ENCODE measurements around the gene EGLN2.
"Not testable (repeated sequence)": the region's sequence is repeated elsewhere in the genome, so short reads cannot be mapped to it uniquely, and the experiment has no call there.

EGLN2 gene

DNA sequence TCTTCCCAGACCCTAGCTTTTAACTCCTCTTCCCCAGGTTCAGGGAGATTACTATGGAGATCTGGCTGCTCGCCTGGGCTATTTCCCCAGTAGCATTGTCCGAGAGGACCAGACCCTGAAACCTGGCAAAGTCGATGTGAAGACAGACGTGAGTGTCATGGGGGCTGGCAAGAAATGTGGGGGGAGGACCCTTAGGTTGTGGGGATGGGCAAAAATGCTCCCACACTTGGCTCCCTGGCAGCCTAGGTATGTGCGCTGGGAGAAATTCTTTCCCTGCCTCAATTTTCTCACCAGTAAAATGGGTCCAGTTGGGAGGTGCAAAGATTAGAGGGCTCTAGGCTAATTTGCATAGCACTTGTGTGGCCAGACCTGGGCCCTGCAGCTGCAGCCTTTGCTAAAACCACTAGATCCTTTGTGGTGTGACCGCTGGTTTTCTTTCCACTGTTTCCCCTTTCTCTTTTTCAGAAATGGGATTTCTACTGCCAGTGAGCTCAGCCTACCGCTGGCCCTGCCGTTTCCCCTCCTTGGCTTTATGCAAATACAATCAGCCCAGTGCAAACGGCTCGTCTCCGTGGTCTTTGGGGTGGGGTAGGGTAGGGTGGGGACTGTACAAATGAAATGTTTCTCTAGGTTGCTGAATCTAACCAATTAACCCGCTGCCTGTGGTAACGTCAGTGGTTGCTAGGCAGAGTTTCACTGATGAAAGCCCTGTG is 21.9 kb upstream of the EGLN2 start:
- peak; percentile 95 for DNase-seq (ENCODE audit: low spot score)

GRCh38 chr19:40777645-40777936 is 21.4 kb upstream of the EGLN2 start:
- no peak for DNase-seq (ENCODE audit: low spot score)

GRCh38 chr19:40777937-40778705 is 20.9 kb upstream of the EGLN2 start, which contains the start of gene RAB4B:
TSS of gene RAB4B (plus strand) at chr19:40778247. CDS start at chr19:40778376, 129 bp downstream.
- peak; percentile 100 for DNase-seq (ENCODE audit: low spot score)

- no peak for DNase-seq (ENCODE audit: low spot score)
Observed at GRCh38 chr19:40778706-40779284, 20.2 kb upstream of the EGLN2 start.

DNA sequence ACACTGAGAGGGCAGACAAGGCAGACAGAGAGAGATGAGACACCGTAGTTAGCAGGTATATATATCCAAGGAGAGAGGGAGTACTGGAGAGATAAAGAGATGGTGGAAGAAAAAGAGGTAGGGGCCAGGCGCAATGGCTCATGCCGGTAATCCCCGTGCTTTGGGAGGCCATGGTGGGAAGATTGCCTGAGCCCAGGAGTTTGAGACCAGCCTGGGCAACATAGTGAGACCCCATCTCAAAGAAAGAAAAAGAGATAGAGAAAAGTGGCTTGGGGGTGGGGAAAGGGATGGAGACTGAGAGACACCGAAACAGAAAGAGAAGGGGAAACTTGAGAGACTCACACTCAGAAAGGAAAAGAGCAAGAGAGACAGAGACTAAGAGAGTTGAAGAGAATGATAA is 18.4 kb upstream of the EGLN2 start:
- DNase-seq (ENCODE audit: low spot score) = no peak

- DNase-seq (ENCODE audit: low spot score) = no peak
Observed at GRCh38 chr19:40781140-40781539, 17.9 kb upstream of the EGLN2 start.

GRCh38 chr19:40783711-40784110 is 15.3 kb upstream of the EGLN2 start:
- DNase-seq (ENCODE audit: low spot score) = no peak

DNA sequence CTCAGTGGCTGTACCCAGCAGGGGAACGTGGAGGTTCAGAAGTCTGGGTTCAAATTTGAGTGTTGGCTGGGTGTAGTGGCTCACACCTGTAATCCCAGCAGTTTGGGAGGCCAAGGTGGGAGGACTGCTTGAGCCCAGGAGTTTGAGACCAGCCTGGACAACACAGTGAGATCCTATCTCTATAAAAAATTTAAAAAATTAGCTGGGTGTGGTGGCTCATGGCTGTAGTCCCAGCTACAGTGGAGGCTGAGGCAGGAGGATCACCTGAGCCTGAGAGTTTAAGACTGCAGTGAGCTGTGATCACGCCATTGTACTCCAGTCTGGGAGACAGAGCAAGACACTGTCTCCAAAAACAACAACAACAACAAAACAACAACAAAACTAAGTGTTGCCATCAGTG is 14.8 kb upstream of the EGLN2 start:
- not testable (repeated sequence) for DNase-seq (ENCODE audit: low spot score)

DNA sequence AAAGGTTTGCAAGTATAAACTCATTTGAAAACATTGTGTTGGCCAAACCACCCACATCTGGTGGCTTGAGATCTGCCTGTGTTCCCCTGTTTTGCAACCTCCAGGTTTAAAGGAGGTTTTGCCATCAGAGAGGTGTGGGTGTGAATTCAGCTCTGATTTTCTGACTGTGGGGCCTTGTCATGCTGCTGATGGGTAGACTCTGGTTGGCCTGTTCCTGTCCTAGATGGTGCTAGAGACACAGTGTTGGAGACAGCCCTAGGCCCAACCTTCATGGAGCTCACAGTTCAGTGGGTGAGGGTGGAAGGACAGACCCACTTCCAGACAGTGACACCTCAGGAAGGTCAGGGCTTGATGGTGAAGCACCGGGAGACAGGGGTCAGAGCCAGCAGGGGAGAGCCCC is 13.5 kb upstream of the EGLN2 start:
- DNase-seq (ENCODE audit: low spot score) = no peak

DNA sequence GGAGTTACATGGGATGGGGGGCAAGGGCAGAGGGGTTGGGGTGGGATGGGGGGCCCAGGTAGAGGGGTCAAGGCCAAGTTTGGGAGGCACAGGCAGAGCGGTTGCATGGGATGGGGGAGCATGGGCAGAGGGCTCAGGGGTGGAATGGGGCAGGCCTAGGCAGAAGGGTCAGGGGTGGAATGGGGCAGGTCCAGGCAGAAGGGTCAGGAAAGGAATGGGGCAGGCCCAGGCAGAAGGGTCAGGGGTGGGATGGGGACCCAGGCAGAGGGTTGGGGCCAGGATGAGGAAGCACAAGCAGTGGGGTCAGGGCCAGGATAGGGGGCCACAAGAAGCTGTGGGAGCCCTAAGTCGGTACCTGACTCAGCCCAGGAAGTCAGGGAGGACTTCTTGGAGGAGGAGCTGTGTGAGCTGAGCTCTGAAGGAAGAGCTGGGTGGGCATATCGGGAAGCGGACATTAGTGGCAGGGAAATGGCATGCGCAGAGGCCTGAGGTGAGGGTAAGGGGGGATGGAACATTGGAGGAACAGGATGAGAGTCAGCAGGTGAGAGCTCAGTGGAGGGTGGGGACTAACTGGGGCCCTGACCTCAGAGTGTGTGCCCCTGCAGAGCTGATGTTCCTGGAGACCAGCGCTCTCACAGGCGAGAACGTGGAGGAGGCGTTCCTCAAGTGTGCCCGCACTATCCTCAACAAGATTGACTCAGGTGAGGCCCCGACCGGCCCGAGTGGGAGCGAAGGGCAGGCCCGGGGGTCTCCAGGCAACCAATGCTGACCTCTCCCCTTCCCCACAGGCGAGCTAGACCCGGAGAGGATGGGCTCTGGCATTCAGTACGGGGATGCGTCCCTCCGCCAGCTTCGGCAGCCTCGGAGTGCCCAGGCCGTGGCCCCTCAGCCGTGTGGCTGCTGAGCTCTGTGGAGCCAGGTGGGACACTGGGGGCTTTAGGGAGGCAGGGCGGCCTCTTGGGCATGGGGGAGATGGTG is 12.6 kb upstream of the EGLN2 start:
- no peak for DNase-seq (ENCODE audit: low spot score)

GRCh38 chr19:40791349-40791748 is 7.6 kb upstream of the EGLN2 start:
- DNase-seq (ENCODE audit: low spot score) = no peak

GRCh38 chr19:40791996-40792395 is 7.0 kb upstream of the EGLN2 start:
- no peak for DNase-seq (ENCODE audit: low spot score)

DNA sequence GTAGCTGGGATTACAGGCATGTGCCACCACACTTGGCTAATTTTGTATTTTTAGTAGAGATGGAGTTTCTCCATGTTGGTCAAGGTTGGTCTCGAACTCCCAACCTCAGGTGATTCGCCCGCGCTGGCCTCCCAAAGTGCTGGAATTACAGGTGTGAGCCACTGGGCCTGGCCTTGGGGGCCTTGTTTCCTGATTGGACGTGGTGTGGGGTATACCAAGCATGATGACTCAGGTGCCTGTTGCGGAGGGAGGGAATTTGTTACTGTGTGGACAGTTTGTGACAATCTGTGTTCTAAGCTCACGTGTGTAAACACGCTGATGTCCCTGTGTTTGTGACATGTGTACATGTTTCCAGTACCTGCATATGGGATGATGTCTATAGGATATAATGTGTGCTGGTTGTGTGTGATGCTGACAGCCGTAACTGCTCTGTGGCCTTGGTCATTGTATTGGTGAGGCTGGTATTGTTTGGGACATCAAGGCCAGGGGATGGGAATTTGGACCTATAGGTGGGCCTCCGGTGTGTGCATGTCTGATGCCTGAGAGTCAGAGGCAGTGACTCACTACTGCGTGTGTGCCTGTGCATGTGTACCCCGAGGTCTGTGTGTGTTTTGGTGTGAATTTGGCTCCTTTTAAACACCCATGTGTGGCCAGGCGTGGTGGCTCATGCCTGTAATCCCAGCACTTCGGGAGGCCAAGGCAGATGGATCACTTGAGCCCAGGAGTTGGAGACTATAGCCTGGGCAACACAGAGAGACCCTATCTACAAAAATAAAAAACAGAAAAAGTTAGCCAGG is 1.6 kb upstream of the EGLN2 start:
- no peak for DNase-seq (ENCODE audit: low spot score)

DNA sequence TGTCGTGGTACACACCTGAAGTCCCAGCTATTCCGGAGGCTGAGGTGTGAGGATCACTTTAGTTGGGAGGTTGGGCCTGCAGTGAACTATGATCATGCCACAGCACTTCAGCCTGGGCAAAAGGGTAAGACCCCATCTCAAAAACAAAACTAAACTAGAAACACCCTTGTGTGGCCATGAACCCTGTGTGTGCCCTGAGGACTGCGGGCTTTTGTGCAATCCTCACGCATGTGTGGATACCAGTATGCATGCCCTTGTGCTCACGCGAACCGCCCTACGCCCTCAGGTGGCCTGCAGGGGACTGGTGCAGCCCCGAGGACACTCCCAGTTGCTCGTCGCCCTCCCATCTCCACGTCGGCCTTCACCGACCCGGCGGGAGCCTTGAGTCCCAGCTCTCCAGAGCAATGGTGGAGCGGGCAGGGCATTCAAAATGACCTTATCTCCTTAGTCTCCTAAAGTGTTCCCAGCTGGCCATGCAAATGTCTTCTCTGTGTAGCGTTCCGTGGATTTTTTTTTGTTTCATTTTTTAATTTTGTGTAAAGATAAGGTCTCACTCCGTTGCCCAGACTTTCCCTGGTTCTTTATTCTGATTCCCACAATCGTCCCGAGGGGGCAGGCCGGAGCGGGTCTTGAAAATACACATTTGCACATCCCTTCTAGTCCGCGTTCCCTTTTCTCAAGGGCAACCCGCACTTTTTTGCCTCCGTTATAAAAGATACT is 868 bp upstream of the EGLN2 start:
- peak; percentile 73 for DNase-seq (ENCODE audit: low spot score)

GRCh38 chr19:40799558-40800338 is 757 bp downstream of the EGLN2 start:
- DNase-seq (ENCODE audit: low spot score) = no peak

DNA sequence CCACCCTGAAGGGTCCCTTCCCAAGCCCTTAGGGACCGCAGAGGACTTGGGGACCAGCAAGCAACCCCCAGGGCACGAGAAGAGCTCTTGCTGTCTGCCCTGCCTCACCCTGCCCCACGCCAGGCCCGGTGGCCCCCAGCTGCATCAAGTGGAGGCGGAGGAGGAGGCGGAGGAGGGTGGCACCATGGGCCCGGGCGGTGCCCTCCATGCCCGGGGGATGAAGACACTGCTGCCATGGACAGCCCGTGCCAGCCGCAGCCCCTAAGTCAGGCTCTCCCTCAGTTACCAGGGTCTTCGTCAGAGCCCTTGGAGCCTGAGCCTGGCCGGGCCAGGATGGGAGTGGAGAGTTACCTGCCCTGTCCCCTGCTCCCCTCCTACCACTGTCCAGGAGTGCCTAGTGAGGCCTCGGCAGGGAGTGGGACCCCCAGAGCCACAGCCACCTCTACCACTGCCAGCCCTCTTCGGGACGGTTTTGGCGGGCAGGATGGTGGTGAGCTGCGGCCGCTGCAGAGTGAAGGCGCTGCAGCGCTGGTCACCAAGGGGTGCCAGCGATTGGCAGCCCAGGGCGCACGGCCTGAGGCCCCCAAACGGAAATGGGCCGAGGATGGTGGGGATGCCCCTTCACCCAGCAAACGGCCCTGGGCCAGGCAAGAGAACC is 1.5 kb downstream of the EGLN2 start:
- DNase-seq (ENCODE audit: low spot score) = no peak

- DNase-seq (ENCODE audit: low spot score) = no peak
Observed at GRCh38 chr19:40800997-40801377, 2.0 kb downstream of the EGLN2 start.

GRCh38 chr19:40801426-40802299 is 2.7 kb downstream of the EGLN2 start:
- no peak for DNase-seq (ENCODE audit: low spot score)
